Osteocyte (in vitro differentiated cells): ENCODE data around the gene DBT. TPM values are rescaled to one million over a fixed set of nuclear protein-coding genes. Genes with fewer than 3 reads are reported as not detected.
"Not testable (repeated sequence)": the region's sequence is repeated elsewhere in the genome, so short reads cannot be mapped to it uniquely, and the experiment has no call there.

Source experiments
- DNase-seq: peaks from one replicate; pipeline ENCODE4 v3.0.0; 2021; ENCODE audit warnings: mixed read lengths; ENCODE audit not compliant: unreplicated experiment; ENCODE audit errors: extremely low spot score
- H3K27ac Mint-ChIP-seq: one replicate; pipeline ENCODE4 v1.8.0; 2021; ENCODE audit warnings: mild to moderate bottlenecking, mixed read lengths; ENCODE audit not compliant: unreplicated experiment
- H3K27me3 Mint-ChIP-seq: one replicate; pipeline ENCODE4 v1.8.0; 2021; ENCODE audit warnings: mixed read lengths; ENCODE audit not compliant: unreplicated experiment
- H3K36me3 Mint-ChIP-seq: one replicate; pipeline ENCODE4 v1.8.0; 2021; ENCODE audit warnings: mixed read lengths; ENCODE audit not compliant: unreplicated experiment
- H3K4me1 Mint-ChIP-seq: one replicate; pipeline ENCODE4 v1.8.0; 2021; ENCODE audit warnings: mixed read lengths; ENCODE audit not compliant: unreplicated experiment
- H3K4me3 Mint-ChIP-seq: one replicate; pipeline ENCODE4 v1.8.0; 2021; ENCODE audit warnings: mild to moderate bottlenecking, moderate library complexity, mixed read lengths; ENCODE audit not compliant: unreplicated experiment
- H3K9me3 Mint-ChIP-seq: one replicate; pipeline ENCODE4 v1.8.0; 2021; ENCODE audit warnings: mixed read lengths; ENCODE audit not compliant: unreplicated experiment
- long read RNA-seq: library from polyadenylated mRNA; unstranded; transcript quantifications from one replicate; pipeline ENCODE4 v2.0.0, GENCODE V29; 2021
- total RNA-seq: library from RNA; stranded (reverse); gene quantifications from 2 replicates; pipeline ENCODE4 v1.2.1, GENCODE V29; 2021
- TF ChIP-seq, protein P1 (sequence below): fragments of 200-600 bp; sonication (generic); IDR thresholded peaks from 2 replicates; pipeline ENCODE4 v1.5.0; 2021; ENCODE audit warnings: antibody characterized with exemption, mild to moderate bottlenecking, moderate library complexity

The DBT gene
- total RNA-seq = 13.0 and 15.7 TPM in 2 replicates
- long read RNA-seq, full-length matches to known transcripts = 54 of 87 reads
- long read RNA-seq, partial matches to known transcripts = 4 of 87 reads
- long read RNA-seq, other reads (novel, unspliced or antisense) = 29 of 87 reads

DNA sequence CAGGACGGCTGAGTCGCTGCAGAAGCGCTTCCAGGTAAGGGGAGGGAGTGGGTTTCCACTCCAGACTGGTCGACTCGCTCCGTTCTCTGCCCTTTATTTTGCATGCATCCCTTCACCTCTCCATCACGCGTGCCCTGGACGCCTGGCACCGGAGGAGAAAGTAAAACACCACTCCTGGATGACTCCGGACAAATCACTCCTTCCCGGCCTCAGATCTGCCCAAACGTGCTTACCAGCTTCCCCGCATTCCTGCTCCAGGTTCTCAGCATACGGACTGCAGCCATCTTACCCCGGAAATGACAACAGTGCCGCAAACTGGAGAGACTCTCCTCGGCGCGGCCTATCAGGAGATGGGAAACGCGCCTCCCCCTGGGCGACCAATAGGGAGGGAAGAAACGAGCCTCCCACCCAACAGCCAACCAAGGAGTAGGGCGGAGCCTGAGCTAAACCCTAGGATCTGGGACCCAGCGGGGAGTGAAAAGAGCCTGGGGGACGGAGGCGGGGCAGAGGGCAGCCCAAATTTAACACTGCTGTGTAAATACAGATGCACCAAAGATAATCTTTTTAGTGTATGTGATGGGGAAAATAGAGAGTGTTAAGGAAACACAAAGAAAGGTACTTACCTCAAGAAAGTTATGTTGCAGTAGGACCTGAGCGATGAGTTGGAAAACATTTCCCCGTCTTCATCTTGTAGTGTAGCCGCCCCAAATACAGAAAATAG lies at the start of gene DBT:
Gene DBT (minus strand): TSS at position 298 of the 721 bp plus-strand sequence. CDS start 14 bp downstream, at position 284.
- TF ChIP-seq, protein P1, sequence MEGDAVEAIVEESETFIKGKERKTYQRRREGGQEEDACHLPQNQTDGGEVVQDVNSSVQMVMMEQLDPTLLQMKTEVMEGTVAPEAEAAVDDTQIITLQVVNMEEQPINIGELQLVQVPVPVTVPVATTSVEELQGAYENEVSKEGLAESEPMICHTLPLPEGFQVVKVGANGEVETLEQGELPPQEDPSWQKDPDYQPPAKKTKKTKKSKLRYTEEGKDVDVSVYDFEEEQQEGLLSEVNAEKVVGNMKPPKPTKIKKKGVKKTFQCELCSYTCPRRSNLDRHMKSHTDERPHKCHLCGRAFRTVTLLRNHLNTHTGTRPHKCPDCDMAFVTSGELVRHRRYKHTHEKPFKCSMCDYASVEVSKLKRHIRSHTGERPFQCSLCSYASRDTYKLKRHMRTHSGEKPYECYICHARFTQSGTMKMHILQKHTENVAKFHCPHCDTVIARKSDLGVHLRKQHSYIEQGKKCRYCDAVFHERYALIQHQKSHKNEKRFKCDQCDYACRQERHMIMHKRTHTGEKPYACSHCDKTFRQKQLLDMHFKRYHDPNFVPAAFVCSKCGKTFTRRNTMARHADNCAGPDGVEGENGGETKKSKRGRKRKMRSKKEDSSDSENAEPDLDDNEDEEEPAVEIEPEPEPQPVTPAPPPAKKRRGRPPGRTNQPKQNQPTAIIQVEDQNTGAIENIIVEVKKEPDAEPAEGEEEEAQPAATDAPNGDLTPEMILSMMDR = no peak
- H3K4me1 Mint-ChIP-seq = peaks cover 5% of the 10 kb centered on the region
- no peak within 1 kb of the TSS for H3K27ac Mint-ChIP-seq
- peaks cover 21% of the 10 kb centered on the region for H3K27me3 Mint-ChIP-seq
- H3K4me3 Mint-ChIP-seq = no peak within 1 kb of the TSS
- no peaks in the 10 kb centered on the region for H3K9me3 Mint-ChIP-seq
- H3K36me3 Mint-ChIP-seq = no peaks in the 10 kb centered on the region
- peak; percentile 96 for DNase-seq

DNA sequence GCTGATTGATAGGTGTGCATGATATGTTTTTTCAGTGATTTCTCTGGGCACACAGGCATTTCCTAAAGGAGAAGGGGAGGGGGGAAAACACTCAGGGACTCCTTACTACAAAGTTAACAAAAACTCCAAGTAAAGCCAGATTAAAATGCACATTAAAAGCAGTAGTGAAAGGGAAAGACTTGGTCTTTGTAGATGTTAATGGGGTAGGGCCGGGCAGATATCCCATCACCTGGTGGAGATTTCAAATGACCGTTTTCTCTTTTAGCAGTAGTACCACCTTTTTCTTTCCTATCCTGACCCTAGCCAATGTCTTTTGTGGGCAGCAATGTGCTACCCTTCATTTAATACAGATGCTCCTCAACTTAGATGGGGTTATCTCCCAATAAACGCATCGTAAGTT lies 48.9 kb upstream of the DBT start:
- Mint-ChIP-seq H3K9me3 (no peaks in the 10 kb centered on the region), H3K4me1 (no peaks in the 10 kb centered on the region), H3K4me3 (no peak overlapping the region), H3K27ac (no peak overlapping the region), H3K36me3 (no peaks in the 10 kb centered on the region), H3K27me3 (no peaks in the 10 kb centered on the region)
- TF ChIP-seq, protein P1 = no peak
- no peak for DNase-seq

DNA sequence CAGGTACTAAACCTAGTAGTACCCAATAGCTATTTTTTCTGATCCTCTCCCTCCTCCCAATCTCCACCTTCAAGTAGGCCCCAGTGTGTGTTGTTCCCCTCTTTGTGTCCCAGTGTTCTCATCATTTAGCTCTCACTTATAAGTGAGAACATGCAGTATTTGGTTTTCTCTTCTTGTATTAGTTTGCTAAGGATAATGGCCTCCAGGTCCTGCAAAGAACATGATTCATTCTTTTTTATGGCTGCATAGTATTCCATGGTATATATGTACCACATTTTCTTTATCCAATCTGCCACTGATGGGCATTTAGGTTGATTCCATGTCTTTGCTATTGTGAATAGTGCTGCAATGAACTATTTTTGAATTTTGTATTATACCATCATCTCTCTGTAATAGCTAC lies 47.4 kb upstream of the DBT start:
- H3K9me3 Mint-ChIP-seq, H3K36me3 Mint-ChIP-seq, DNase-seq, H3K4me1 Mint-ChIP-seq, H3K27ac Mint-ChIP-seq, H3K27me3 Mint-ChIP-seq, H3K4me3 Mint-ChIP-seq: not testable (repeated sequence)

DNA sequence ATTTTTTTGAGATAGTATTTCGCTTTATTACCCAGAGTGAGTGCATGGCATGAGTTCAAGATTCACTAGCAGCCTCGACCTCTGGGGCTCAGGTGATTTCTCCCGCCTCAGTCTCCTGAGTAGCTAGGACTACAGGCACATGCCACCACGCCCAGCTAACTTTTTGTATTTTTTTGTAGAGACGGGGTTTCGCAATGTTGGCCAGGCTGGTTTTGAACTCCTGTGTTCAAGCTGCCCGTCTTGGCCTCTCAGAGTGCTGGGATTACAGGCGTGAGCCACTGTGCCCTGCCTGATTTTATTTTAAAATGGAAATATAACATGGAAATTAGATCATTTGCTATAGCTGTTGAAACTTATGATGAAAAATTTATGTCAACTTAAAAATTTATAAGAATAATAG lies 46.5 kb upstream of the DBT start:
- H3K9me3 Mint-ChIP-seq = no peaks in the 10 kb centered on the region
- no peak overlapping the region for H3K27ac Mint-ChIP-seq

DNA sequence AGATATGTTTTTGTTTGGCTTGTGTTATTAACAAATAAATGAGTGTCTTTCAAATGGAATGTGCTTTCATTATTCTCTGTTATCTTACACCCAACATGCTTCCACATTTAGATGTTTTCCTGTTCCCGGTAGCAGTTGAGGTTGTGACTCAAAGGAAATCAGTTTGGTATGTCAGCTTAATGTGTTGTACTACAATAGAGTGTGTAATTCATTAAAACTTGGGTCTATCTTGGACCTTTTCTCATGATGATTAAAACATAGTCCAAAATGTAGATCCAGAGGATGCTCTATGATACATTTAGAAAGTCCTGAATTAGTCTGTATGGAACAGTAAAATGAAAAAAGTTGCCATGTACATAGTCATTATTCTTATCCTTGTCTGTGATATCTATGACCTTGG lies 43.1 kb upstream of the DBT start:
- H3K27ac Mint-ChIP-seq = no peak overlapping the region
- DNase-seq = no peak
- peaks cover 22% of the 10 kb centered on the region for H3K36me3 Mint-ChIP-seq
- no peaks in the 10 kb centered on the region for H3K4me1 Mint-ChIP-seq
- H3K27me3 Mint-ChIP-seq = no peaks in the 10 kb centered on the region
- H3K9me3 Mint-ChIP-seq = no peaks in the 10 kb centered on the region
- TF ChIP-seq, protein P1 = no peak
- H3K4me3 Mint-ChIP-seq = no peak overlapping the region

More for the DNA sequence above, 46.5 kb upstream of the DBT start:
- no peak for DNase-seq
- H3K36me3 Mint-ChIP-seq = peaks cover 12% of the 10 kb centered on the region
- TF ChIP-seq, protein P1 = no peak
- no peaks in the 10 kb centered on the region for H3K27me3 Mint-ChIP-seq
- no peaks in the 10 kb centered on the region for H3K4me1 Mint-ChIP-seq
- H3K4me3 Mint-ChIP-seq = no peak overlapping the region
